Transverse colon (tissue), 4 donors: ENCODE results near the gene TTBK1. TPM values are rescaled to one million over a fixed set of nuclear protein-coding genes. Genes with fewer than 3 reads are reported as not detected.

ENCODE experiments used
- DNase-seq: peaks from one replicate; pipeline ENCODE4 v3.0.0-alpha.2; 2019
- H3K27ac ChIP-seq, 4 donors: fragments of 200-600 bp; sonication (generic); 2 replicates each; pipeline ENCODE4 v1.5.1; 2016 to 2018; ENCODE audit warnings: inconsistent platforms in 4 of 4
- H3K27me3 ChIP-seq: fragments of 200-600 bp; sonication (generic); 2 replicates; pipeline ENCODE4 v1.5.1; 2017; ENCODE audit warnings: inconsistent platforms
- H3K36me3 ChIP-seq, 4 donors: fragments of 200-600 bp; sonication (generic); 2 replicates each; pipeline ENCODE4 v1.5.1; 2017 to 2019; ENCODE audit warnings: inconsistent platforms in 4 of 4
- H3K4me1 ChIP-seq, 4 donors: fragments of 200-600 bp; sonication (generic); 2 replicates each; pipeline ENCODE4 v1.5.1; 2017 to 2020; ENCODE audit warnings: inconsistent platforms in 4 of 4
- H3K4me3 ChIP-seq, 4 donors: fragments of 200-600 bp; sonication (generic); 1 replicate in 1 of 4; 2 replicates in 3 of 4; pipeline versions ENCODE4 v1.5.1 to v1.6.1; 2017 to 2019; ENCODE audit warnings: inconsistent platforms in 4 of 4
- H3K9me3 ChIP-seq, 2 donors: fragments of 200-600 bp; sonication (generic); 2 replicates each; pipeline ENCODE4 v1.5.1; 2017 to 2019; ENCODE audit warnings: inconsistent platforms in 2 of 2
- CTCF ChIP-seq, 5 experiments: fragments of 200-600 bp in 3 of 5; fragments of 450-650 bp in 2 of 5; sonication (generic) in 3 of 5; IDR thresholded peaks; 1 replicate in 2 of 5; 2 replicates in 3 of 5; pipeline ENCODE4 v1.5.1; 2016 to 2017; ENCODE audit warnings: antibody characterized with exemption in 5 of 5, inconsistent platforms in 3 of 5, mild to moderate bottlenecking in 2 of 5, moderate library complexity in 1 of 5
- EP300 ChIP-seq: sonication (generic); formaldehyde crosslinking; IDR thresholded peaks from one replicate; pipeline ENCODE4 v1.6.1; 2017; ENCODE audit warnings: antibody characterized with exemption, low read depth
- POLR2A ChIP-seq: fragments of 450-650 bp; IDR thresholded peaks from one replicate; pipeline ENCODE4 v1.6.1; 2016; ENCODE audit warnings: antibody characterized with exemption, mild to moderate bottlenecking, moderate library complexity
- POLR2AphosphoS5 ChIP-seq, 3 donors: sonication (generic); formaldehyde crosslinking; IDR thresholded peaks; one replicate each; pipeline ENCODE4 v1.6.1; 2016; ENCODE audit warnings: antibody characterized with exemption in 3 of 3
- WGBS, 2 donors: methylation state at CpG; one replicate each; pipeline ENCODE4 v1.1.5; 2018; ENCODE audit warnings: low coverage in 1 of 2; 5-methylcytosine and 5-hydroxymethylcytosine counted together
- in situ Hi-C, 4 donors: fragments of 200-750 bp; cut with MboI; loops; one replicate each; pipeline versions ENCODE4 v1.15.0 to v1.15.1; 2017; ENCODE audit warnings: low sequenced_read_pairs in 3 of 4, low pct_ligation_motif_present in 1 of 4, low pct_unique_long_range_greater_than_20kb in 1 of 4
- intact Hi-C: fragments of 100-400 bp; cut with DNase I; formaldehyde crosslinking; loops from one replicate; pipeline ENCODE4 v1.15.1; 2023; ENCODE audit warnings: low total_unique reads
- total RNA-seq, 4 donors: library from RNA; depleted of rRNA; stranded (reverse); fragments of >200 nt; gene quantifications; one replicate each; pipeline ENCODE4 v1.1.0, GENCODE V29; 2016

The TTBK1 gene
- total RNA-seq, 4 donors from 2014 or later: 0.20 to 1.1 (median 0.36) TPM

- 52 to 87% methylated on average over 4 to 20 of the region's 20 CpGs for WGBS, 2 donors
- no peak overlapping the region for H3K4me3 ChIP-seq
- intact Hi-C loops: no loop called here
- no peak for TF ChIP-seq CTCF (IDR thresholded peaks at IDR 0.05)
- TF ChIP-seq EP300: no peak
- no peak for TF ChIP-seq POLR2A
- TF ChIP-seq POLR2AphosphoS5 (IDR thresholded peaks at IDR 0.05): no peak
- no peak for DNase-seq
- H3K27me3 ChIP-seq: no peaks in the 10 kb centered on the region
- no peak overlapping the region for H3K27ac ChIP-seq
- peaks cover 0 to 10% (median 0%) of the 10 kb centered on the region in 4 donors for H3K4me1 ChIP-seq
- no peaks in the 10 kb centered on the region for H3K9me3 ChIP-seq
- peaks cover 0 to 6% (median 0%) of the 10 kb centered on the region in 4 donors for H3K36me3 ChIP-seq
- in situ Hi-C loops: no loop called here
Observed at GRCh38 chr6:43221046-43221972, 22.0 kb upstream of the TTBK1 start.

- TF ChIP-seq POLR2A (no peak), EP300 (no peak), POLR2AphosphoS5 (IDR thresholded peaks at IDR 0.05) (no peak), CTCF (IDR thresholded peaks at IDR 0.05) (no peak)
- DNase-seq: no peak
- Histone ChIP-seq H3K36me3 (no peaks in the 10 kb centered on the region), H3K27ac (no peak overlapping the region), H3K4me1 (peaks cover 0 to 10% (median 0%) of the 10 kb centered on the region in 4 donors), H3K4me3 (no peak overlapping the region), H3K9me3 (no peaks in the 10 kb centered on the region), H3K27me3 (no peaks in the 10 kb centered on the region)
- 91% methylated on average over 15 of the region's 15 CpGs; no CpG with 5 or more reads in 1 of the 2 donors for WGBS, 2 donors
- in situ Hi-C loops: no loop called here
- intact Hi-C loops: no loop called here
Observed at GRCh38 chr6:43222418-43223059, 20.7 kb upstream of the TTBK1 start.

DNA sequence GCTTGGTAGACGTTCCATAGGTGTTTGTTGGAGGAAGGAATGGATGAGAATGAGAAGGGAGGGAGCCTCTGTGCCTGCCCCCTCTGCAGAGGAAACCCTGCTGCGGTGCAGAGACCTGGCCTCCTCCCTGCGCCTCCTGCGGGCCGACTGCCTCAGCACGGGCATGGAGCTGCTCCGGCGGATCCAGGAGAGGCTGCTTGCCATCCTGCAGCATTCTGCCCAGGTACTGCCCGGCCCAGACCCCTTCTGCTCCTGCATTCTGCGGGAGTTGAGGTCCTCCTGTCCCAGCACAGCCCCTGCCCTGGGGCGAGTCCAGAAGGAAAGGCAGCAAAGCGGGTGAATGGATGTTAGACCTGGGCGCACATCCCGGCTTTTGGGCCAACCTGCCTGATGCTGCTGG is 20.1 kb upstream of the TTBK1 start:
- Histone ChIP-seq H3K36me3 (no peaks in the 10 kb centered on the region), H3K27me3 (no peaks in the 10 kb centered on the region), H3K9me3 (no peaks in the 10 kb centered on the region), H3K27ac (no peak overlapping the region), H3K4me1 (peaks cover 0 to 15% (median 2%) of the 10 kb centered on the region in 4 donors), H3K4me3 (no peak overlapping the region)
- in situ Hi-C loops (no loop called here), intact Hi-C loops (no loop called here)
- no peak for DNase-seq
- WGBS, 2 donors: 93% methylated on average over 14 of the region's 14 CpGs; no CpG with 5 or more reads in 1 of the 2 donors
- TF ChIP-seq POLR2A: no peak
- no peak for TF ChIP-seq CTCF (IDR thresholded peaks at IDR 0.05)
- TF ChIP-seq POLR2AphosphoS5 (IDR thresholded peaks at IDR 0.05): no peak
- no peak for TF ChIP-seq EP300

DNA sequence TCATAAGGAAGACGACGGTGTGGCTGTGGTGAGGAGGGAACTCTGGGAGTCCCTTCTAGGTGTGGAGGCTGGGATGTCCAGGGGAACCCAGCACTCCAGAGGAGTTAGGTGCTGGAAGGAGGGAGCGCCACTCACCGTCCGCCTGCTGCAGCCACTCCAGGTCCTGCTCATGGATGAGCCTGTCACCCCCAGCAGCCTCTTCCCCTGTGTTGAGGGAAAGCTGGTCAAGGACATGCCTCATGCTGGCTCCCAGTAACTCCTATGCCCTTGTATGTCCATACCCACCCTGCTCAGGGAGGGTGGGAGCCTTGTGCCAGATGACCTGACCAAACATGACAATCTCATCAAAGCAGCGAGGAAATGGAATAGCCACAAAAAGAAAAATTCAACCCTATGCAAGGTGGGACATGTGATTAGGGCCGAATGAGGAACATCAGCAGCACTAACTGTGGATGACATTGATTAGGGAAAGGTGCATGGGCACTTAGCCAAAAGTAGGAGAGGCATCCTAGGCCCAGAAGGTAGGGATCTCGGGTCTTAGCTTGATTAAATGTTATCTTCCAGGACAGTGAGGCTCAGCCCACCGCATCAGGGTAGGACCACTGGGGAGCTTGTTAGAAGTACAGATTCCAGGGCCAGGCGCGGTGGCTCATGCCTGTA is 17.0 kb upstream of the TTBK1 start:
- no peak for TF ChIP-seq POLR2AphosphoS5 (IDR thresholded peaks at IDR 0.05)
- no peak for TF ChIP-seq CTCF (IDR thresholded peaks at IDR 0.05)
- TF ChIP-seq EP300: no peak
- TF ChIP-seq POLR2A: no peak
- no peak for DNase-seq
- no peaks in the 10 kb centered on the region for H3K36me3 ChIP-seq
- H3K27ac ChIP-seq: no peak overlapping the region
- intact Hi-C loops: no loop called here
- no peaks in the 10 kb centered on the region for H3K27me3 ChIP-seq
- 89 to 90% methylated on average over 3 to 11 of the region's 11 CpGs for WGBS, 2 donors
- no peaks in the 10 kb centered on the region for H3K9me3 ChIP-seq
- peaks cover 6 to 26% (median 8%) of the 10 kb centered on the region in 4 donors for H3K4me1 ChIP-seq
- in situ Hi-C loops: no loop called here
- H3K4me3 ChIP-seq: no peak overlapping the region
